Activated T-cell treated with anti-CD3 and anti-CD28 coated beads, Interleukin-2, amount 50 U/mL, for 1 hour (primary cell): Measurements from ENCODE around the gene TBC1D10A.

Experiments used
- DNase-seq: peaks from one replicate; pipeline ENCODE4 v3.0.0-alpha.2; 2020

TBC1D10A gene

DNA sequence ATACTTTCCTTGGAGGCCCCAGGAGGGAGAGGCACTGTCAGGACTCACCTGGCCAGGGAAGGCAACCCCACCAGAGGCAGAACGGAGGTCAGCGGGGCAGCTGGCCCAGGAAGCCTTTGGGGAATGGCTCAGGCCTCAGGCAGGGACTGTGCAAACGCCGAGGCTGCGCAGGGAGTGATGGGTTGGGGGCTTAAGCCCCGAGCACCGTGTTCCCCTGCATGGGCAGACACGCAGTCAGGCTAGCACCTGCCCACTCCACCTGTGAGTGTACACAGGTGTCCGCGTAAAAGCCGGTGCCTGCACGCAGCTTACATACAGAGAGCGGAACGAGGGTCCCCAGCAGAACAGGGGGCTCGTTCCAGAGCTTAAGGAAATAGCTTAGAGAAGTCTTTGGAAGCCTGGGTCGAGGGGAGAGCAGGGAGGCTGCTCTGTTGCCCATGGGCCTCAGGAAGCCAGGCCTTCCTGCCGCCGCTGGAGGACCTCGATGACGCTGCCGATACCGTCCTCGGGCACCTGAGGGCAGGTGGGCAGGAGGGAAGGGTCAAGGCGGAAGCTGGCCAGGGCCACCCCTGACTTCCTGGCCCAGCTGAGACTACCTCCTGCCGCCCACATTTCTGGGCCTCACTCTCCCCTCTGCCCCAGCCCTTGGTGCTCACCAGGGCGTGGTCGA is 41.4 kb downstream of the TBC1D10A start:
- no peak for DNase-seq

DNA sequence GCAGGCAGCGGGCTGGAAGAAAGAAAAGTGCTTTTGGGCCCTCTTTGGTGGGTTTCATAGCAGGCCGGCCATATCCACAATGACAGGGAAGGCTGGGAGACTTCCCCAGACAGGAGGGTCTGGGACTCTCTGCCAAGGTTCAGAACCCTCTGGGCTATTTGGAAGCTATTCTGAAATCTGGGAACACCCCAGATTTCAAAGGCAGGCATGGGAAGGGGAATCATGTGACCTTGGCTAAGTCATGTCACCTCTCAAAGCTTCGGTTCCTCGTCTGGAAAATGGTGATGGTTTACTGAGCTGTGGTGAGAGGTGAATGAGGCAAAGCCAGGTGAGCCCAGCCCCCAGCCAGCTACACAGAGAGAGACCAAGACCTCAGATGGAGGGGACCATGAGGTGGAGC is 42.1 kb downstream of the TBC1D10A start:
- no peak for DNase-seq

DNA sequence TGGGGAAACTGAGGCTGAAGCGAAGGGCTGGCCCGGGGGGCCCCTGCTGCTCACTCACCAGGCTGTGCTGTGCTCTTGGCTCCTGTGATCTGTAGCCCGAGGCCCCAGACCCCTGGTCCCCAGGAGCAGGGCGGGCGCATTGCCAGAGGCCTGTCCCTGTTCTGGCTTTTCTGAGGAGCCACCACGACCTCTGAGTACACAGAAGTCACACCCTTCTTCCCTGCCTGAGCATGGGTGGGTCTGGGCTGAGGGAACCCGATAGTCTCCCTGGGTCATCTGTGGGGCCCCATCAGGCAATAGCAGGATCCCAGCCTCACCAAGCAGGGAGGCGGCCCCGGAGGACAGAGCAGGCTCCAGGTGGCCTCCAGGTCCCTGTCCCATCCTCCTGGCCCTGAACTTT is 42.6 kb downstream of the TBC1D10A start:
- DNase-seq = no peak

DNA sequence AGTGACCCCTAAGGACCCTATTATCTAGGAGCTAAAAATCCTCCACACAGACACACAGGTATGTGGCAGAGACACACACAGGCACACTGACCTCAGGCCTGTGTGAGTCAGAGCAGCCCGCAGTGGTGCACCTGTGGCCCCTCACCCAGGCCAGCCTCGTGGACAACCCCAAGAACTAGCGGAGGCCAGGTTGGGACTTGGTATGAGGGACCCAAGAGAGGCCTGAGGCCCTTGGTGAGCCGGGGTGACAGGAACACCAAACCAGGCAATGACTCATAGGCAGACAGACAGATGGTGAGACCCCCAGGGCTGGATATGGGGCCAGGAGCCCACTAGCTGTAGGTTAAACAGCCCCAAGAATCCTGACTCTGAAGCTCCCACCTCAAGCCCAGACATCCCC is 43.4 kb downstream of the TBC1D10A start:
- DNase-seq = no peak

DNA sequence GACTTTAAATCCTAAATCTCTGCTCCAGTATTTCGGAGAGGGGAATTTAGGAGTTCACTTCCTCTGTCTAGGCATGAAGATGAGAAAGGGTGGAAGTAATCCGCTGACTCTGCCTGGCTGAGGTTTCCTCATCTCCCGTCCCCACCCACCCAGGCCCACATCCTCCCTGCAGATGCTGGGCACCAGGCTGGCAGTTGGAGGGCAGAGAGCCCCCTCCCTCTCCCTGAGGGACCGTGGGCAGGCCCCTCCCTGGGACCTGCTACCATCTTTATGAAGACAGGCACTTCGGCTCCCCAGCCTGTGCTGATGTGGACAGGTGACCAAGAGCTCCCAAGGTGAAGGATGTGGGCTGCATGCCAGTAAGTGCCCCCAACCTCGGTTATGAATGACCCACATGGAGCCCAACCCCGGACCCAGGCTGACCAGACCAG is 44.1 kb downstream of the TBC1D10A start:
- no peak for DNase-seq

DNA sequence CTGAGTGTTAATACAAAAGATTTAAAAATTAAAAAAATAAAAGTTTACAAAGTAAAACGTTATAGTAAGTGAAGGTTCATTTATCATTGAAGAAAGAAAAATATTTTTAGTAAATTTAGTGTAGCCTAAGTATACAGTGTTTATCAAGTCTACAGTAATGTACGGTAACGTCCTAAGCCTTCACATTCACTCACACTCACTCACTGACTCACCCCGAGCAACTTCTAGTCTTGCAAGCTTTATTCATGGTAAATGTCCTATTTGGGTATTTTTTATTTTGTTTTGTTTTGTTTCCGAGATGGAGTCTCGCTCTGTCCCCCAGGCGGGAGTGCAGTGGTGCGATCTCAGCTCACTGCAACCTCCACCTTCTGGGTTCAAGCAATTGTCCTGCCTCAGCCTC is 46.2 kb downstream of the TBC1D10A start:
- no peak for DNase-seq

DNA sequence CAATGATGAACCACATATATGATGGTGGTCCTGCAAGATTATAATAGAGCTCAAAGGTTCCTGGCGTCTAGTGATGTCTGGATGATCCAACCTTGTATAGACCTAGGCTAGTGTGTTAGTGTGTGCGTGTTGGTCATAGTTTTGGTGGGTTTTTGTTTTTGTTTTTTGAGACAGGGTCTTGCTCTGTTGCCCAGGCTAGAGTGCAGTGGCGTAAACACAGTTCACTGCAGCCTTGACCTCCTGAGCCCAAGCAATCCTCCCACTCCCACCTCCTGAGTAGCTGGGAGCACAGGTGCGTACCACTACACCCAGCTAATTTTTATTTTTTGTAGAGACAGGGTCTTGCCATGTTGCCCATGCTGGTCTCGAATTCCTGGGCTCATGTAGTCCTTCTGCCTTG is 46.8 kb downstream of the TBC1D10A start:
- DNase-seq = no peak

DNA sequence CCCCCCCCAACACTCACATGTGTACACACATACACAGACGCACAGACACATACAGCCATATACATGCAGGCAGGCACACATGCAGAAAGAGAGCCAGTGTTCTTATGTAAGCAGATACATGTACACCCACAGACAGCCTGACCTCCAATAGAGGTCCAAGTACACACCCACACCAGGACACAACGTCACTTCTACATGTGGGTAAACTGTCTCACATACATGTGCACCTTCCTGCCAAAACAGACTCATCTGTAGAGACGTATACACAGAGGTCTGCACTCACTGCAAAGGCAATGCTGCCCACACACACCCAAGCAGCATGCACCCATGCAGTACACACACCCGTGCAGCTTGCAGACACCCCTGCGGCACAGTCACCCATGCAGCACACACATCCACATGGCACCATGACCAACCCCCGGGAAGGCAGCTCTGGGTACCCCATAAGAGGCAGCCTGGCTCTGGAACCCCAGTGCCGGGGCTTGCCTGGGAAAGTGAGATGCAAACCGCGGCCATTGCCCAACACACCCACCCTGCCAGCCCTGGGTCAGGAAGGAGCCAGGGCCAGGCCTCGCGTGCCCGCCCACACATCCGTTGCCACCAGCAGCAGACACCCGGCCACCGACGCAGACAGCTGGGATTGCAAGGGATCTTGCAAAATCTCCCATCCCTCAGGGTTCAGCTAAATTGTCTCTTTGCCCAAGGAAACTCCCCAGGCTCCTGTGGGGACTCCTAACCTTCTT is 47.5 kb downstream of the TBC1D10A start:
- no peak for DNase-seq

DNA sequence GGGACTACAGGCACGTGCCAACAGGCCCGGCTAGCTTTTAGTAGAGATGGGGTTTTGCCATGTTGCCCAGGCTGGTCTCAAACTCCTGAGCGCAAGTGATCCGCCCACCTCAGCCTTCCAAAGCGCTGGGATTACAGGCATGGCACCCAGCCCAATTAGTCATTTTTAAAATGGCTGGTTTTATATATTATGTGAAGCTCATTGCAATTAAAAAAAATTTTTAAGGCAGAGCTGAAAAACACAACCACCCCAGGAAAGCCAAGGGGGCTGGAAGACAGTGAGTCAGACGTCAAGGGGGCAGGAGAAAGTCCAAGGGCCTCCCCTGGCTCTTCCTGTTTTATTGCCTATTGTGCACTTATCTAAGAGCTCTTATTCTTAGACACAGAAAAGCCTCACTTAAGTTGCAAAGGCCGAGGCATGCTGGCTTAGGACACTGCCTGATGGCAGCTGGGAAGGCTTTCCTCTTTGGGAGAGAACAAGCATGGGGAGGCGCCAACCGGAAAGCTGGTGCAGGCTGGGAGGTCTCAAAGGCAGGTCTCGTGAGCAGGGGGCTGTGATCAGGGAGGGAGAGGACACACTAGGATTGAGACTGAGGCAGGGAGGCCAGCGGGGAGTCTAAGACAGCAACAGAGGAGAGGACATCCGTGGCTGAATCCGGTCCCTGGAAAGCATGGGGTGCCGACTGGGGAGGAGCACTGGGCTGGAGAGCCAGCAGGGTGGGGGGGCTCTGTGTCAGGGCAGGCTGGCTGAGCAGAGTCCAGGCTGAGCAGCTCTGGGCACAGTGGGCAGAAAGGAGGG is 49.0 kb downstream of the TBC1D10A start:
- no peak for DNase-seq

DNA sequence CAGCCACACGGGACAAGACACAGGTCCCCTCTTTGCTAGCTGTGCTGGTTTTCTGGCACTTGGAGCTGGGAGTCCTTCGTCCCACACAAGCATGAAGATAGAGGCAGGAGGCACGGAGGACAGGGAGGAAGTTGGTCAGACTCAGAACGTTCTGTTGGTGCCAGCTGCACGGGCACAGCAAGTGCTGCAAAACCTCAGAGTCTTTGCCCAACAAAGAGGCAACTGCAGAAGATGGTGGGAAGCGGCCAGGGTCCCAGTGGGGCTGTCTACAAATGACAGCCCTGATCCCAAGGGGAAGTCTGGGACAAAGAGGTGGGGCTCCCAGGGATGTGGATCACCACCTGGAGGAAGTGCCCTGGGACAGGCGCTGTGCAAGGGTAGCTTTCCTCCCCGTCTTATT is 50.7 kb downstream of the TBC1D10A start:
- DNase-seq = no peak

DNA sequence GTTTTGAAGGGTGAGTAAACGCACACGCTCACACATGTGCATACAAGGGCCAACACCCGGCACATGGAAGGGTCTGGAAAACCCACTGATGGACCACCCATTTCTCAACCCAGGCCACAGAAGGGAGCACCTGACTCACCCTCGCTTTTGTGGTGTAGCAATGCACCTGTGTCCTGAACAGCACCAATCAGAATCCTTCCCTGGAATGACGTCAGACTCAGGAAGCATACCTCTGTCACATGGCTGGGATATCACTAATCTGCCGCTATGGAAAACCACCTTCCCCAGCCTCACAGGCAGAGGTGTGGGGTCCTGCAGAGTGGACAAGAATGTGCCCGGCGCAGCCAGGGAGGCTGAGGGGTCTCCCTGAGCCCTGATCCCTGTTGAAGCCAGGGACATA is 51.1 kb downstream of the TBC1D10A start:
- peak; percentile 43 for DNase-seq

DNA sequence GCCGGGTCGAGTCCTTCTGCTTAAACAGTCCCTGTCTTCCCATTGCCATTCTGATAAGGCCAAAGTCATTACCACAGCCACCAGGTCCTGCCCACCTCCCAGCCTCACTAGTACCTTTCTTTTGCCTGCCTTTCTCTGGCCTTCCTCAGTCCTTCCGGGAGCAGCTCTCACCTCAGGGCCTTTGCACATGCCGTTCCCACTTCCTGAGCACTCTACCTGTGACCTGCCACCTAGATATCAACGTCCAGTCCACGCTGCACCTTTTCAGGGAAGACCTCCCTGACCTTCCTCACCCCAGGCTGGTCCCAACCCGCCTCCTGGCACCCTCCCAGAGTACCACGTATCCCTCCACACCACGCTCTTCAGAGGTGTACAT is 52.3 kb downstream of the TBC1D10A start:
- no peak for DNase-seq

DNA sequence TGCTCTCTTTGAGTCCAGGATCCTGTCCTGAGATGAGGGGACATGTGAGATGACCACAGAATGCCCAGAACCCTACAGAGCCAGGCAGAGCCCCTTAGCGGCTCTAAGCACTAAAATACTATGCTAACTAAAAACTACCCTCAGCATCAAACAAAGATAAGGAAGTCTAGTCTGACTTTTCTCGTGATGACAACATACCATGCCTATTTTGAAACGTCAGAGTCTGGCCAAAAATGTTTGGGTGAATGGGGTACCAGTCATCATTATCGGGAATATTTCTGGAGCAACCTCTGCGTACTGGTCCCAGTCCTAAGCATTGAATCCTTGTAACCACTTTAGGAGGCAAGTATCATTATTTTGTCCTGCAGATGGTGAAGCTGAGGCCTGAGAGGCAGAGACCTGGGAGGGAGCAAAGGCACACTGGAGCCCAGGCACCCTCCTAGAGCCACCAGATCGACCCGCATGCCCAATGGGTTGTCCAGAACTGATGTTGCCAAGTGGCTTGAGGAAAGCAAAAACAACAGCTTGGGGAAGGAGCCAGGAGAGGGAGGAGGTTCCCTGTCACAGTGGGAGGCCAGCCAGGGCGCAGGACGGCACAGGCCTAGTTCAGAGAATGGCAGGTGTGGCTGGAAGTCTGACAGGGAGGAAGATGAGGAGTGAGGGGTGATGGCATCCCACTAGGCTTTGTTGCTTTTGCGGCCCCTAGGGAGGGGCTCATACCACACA is 52.9 kb downstream of the TBC1D10A start:
- no peak for DNase-seq

DNA sequence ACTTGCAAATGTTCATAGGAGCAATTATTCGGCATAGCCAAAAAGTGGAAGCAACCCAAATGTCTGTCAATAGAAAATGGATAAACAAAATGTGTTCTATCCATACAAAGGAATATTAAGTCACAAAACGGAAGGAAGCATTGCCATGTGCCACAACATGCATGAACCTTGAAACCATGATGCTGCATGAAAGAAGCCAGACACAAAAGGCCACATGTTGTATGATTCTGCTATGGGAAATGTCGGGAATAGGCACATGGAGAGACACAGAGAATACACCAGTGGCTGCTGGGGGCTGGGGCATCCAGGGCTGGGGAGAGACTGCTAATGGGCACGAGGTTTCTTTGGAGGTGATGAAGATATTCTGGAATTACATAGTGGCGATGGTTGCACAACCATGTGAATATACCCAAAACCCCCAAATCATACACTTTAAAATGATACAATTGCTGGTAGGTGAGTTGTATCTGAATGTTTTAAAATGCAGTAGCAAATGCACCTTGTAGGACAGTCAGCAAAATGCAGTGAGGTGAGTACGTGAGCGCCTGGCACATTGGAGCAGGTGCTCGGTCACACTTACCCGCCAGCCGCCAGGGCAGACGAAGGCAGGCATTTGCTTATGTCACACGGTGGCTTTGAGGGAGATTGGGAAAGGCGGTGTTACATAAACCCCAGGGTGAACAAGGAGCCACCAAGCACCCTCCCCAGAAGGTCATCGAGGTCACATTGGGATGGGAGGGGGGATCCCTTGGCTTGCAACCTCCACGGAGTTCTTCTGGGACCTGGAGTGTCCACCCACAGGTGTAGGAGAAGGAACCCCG is 53.8 kb downstream of the TBC1D10A start:
- DNase-seq = no peak

DNA sequence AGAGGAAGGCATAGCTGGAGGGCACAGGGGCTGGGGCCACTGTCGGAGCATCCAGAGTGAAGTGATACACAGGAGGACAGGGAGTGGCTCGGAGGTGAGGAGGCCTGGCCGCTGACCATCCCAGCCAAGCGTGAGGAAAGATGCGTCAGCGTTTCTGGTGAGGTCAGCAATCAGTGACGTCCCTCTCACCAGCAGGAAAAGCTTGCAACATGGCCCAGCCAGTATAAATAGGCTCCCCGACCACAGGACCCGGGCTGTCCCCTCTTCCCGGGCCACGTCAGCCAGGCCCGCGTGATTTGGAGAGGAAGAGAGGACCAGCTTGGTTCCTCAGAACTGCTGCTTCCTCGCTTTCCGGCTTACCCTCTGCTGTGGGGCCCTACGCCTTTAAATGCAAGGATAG is 55.9 kb downstream of the TBC1D10A start:
- DNase-seq = no peak

DNA sequence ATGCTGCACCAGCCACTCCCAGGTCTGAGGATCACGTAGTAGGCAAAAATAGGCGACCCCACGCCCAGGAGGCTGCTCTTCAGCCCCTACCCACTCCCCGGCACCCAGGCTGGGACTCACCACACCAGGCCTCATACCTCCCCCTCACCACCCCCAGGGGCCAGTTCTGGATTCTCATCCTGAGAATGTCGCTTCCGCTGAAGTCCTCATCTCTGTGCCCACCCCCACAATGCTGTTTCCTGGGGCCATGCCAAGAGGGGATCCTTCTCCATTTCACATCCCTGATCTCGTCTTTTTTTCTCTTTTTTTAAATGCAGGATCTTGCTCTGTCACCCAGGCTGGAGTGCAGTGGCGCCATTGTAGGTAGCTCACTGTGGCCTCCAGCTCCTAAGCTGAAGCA is 58.4 kb downstream of the TBC1D10A start:
- DNase-seq = no peak

DNA sequence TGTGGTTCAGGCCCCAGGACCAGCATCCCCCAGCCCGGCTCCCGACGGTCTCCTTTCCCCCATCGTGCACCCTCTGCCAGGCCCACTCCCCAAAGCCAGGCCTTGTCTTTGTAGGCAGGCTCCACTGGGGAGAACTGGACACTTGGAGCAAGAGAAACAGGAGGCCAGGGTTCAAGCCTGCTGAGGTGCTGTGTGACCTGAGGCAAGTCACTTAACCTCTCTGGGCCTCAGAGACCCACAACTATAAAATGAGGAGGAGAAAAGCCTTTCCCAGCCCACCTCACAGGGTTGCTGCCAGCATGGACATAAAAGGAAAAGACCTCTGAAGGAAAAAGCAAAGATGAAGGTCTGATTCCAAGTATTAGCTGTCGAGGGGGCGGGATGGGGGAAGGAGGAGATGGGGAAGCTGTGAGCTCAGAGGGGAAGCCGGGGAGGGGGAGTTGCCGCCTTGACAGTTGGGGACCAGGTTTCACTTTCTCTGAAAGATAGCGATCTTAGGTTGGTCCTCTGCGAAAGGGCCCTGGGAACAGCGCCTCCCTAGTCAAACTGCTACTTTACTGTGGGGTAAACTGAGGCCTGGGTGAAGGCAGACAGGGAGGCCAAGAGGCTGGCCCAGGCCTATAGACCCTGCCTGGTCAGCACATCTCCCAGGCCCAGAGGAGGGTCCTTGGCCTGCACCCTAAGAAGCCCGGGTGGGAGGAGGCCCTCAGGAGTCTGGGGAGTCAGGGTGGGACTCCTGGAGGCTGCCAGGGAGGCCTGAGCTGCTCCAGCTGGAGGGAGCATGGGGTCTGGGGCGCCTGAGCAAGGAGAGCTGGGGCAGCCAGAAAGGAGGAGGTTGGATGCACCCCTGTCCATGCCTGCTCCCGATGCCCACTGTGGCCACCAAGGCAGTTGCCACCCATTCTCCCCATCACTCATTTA is 59.1 kb downstream of the TBC1D10A start:
- DNase-seq = peak; percentile 40

DNA sequence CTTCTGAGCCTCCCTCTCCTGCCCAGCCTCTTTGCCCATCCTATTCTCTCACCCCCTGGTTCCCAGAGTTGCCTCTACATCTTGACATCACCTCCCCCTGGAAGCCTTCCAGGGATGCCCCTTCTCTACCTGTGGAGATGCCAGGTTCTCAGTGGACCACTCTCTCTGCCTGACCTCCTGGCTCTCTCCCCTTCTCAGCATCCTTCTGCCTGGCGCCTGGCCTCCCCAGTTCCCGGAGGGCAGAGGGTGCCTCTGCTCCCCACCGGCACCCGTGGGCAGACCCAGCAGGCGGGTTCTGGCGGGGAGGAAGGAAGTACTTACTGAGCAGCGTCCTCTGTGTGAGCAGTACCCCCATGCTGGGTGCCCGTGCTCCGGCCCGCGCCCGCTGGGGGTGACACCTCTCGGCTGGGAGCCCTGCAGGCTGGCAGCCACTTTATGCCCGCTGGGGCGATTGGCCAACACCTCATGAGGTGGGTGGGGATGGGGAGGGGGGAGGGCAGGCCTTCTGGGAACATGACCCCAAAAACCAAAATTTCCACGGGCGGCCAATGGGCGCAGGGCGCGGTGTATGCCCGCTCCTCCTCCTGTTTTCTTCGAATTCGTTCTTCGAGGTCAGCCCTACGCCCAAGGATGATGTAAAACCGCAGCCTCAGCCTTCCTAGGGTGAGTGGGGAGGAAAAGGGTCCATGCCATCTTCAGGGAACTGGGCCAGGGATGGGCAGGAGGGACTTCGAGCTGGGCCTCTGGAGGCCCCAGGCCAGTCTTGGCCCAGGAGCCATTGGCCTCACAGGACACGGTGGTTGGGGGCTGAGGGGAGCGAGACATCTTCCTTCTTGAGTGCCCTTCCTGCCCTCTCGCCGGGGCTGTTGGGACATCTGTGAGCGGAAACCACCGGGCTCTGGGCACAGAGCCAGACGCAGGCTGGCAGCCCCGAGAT is 60.0 kb downstream of the TBC1D10A start, which contains the start of gene OSM:
OSM (minus strand) TSS at position 407 of the 937 bp plus-strand sequence; CDS start at position 355, 52 bp downstream.
- peak; percentile 74 for DNase-seq

DNA sequence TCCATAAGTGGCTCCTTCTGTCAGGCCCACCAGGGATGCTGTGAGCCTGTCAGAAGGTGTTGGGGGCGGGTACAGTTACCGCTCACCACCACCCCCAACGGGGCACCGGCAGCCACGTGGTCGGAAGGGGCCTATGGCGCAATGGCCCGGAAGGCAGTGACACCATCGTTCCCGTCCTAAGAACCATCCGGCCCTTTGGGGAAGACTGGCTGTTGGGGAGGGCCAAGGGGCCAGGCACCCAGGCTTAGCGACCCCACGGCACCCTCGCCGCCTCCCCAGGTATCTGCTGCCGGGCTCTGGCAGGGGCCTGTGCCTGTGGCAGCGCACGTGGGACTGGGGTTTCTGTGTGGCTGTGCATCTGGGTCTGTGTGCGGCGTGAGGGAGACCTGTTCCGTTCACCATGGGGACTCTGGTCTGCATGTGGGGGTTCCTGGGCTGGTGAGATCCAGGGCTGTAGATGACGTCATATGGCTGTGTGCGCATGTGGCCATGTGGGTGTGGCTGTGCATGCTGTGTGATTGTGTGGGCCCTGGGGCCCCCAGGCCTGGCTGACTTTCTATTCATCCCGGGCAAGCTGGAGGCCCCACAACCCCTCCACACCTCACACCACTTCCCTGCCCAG is 60.8 kb downstream of the TBC1D10A start:
- DNase-seq = peak; percentile 82
